Epithelial cell of esophagus (primary cell): ENCODE results near the gene SON.
A peak's percentile ranks its signal among the peaks of the same experiment; 100 is the strongest.
"Not testable (repeated sequence)": the region's sequence is repeated elsewhere in the genome, so short reads cannot be mapped to it uniquely, and the experiment has no call there.

Source experiments
- DNase-seq: peaks from one replicate; pipeline ENCODE4 v3.0.0; 2010; ENCODE audit warnings: low read depth
- H3K4me3 ChIP-seq: 2 replicates; pipeline ENCODE4 v1.5.1; 2011; ENCODE audit warnings: mild to moderate bottlenecking, low read length, control low read depth
- TF ChIP-seq, protein P1 (sequence below): IDR thresholded peaks from 2 replicates; pipeline ENCODE4 v1.5.1; 2011; ENCODE audit warnings: low read depth, mild to moderate bottlenecking, low read length, control low read depth, inconsistent platforms; ENCODE audit not compliant: insufficient read depth; ENCODE audit errors: missing control alignments

Gene SON

DNA sequence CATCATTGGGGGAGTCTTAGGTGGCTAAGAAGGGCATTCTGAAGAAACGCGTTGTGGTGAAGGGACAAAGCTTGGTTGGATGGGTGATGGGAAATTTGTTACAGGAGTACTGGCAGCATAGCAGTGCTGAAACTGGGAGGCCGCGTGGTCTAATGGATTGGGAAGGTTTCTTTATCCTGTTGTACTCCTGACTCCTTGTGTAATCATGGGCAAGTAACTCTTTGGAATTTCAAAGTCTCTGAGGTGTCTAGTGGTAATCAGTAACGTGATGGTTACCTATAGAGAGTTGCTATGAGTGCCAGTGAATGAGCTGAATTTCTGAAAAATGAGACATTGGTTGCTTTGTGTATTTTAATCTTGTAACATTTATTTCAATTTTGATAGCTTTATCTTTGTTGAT is 27.2 kb downstream of the SON start:
- TF ChIP-seq, protein P1, sequence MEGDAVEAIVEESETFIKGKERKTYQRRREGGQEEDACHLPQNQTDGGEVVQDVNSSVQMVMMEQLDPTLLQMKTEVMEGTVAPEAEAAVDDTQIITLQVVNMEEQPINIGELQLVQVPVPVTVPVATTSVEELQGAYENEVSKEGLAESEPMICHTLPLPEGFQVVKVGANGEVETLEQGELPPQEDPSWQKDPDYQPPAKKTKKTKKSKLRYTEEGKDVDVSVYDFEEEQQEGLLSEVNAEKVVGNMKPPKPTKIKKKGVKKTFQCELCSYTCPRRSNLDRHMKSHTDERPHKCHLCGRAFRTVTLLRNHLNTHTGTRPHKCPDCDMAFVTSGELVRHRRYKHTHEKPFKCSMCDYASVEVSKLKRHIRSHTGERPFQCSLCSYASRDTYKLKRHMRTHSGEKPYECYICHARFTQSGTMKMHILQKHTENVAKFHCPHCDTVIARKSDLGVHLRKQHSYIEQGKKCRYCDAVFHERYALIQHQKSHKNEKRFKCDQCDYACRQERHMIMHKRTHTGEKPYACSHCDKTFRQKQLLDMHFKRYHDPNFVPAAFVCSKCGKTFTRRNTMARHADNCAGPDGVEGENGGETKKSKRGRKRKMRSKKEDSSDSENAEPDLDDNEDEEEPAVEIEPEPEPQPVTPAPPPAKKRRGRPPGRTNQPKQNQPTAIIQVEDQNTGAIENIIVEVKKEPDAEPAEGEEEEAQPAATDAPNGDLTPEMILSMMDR = no peak
- no peak for DNase-seq
- H3K4me3 ChIP-seq = no peak overlapping the region

DNA sequence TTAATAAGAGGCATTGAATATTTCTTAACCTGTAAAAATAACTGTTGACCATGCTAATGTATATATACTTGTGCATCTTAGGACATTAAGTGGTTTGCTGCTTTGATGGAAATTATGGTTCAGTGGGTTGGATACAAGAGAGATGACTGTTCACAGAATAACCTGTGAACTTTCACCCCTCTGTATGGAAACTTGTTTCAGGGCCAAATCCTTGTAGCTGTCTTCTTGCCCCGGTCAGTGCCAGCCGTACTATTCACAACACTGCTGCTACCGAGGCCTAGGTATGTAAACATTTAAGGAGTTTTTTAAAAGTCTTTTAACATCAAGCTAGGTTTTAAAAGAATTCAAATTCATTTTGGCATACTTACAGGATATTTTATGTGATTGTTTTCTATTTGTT is 29.5 kb downstream of the SON start:
- TF ChIP-seq, protein P1 = no peak
- no peak for DNase-seq
- no peak overlapping the region for H3K4me3 ChIP-seq

DNA sequence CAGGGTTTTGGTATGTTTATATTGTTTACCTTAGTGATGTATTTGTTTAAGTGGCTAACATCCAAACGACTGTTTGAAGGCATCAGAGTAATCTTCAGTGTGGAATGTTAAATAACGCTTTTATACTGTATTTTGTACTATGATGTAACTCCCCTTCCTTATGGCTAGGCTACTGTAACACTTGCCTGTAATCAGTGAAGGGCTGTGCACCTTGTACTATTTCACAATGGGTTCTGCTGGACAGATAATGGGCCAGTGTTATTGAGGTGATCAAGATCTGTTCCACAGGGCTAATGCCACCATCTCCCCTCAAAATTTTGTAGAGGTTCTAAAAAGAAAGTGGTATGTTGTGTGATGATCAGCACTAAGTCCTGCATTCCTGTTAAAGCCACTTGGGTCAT is 33.9 kb downstream of the SON start:
- DNase-seq, H3K4me3 ChIP-seq: not testable (repeated sequence)

DNA sequence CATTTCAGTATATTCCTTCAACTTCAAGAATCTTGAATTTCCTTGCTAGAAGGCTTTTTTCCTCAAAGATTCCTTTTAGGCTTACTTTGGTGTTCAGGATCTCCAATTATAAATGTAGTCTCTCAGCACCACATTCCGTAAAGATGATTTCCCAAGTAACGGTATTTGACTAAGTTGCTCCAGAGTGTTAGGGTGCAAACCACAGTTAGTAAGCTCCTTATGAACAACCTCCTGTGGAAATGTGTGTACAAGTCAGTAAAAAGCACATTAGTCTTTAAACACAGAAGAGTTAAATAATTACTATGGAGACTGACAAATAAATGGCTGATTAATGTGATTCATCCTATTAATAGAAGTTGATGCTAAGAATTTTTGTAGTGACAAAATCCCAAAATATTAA is 35.4 kb downstream of the SON start:
- no peak for DNase-seq
- no peak overlapping the region for H3K4me3 ChIP-seq
- TF ChIP-seq, protein P1 = no peak

DNA sequence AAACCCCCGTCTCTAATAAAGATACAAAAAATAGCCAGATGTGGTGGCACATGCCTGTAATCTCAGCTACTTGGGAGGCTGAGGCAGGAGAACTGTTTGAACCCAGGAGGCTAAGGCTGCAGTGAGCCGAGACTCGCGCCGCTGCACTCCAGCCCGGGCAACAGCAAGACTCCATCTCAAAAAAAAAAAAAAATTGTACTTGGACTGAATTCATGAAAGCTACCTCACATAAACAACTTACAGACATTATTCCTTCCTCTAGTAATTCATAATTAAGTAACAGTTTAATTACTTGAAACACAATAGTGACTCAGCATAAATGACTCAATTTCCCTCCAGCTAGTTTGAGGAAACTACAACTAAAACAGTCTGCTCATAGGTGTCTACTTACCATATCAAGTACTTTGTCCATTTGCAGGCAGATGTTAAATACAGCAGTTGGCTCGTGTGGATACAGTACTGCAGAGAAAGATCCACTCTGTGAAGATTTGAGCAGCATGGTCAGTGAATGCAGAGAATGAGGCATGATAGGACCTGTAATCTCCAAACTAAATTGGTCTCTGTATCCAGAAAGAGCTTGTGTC is 36.2 kb downstream of the SON start:
- no peak overlapping the region for H3K4me3 ChIP-seq
- TF ChIP-seq, protein P1 = no peak
- DNase-seq = peak; percentile 82

DNA sequence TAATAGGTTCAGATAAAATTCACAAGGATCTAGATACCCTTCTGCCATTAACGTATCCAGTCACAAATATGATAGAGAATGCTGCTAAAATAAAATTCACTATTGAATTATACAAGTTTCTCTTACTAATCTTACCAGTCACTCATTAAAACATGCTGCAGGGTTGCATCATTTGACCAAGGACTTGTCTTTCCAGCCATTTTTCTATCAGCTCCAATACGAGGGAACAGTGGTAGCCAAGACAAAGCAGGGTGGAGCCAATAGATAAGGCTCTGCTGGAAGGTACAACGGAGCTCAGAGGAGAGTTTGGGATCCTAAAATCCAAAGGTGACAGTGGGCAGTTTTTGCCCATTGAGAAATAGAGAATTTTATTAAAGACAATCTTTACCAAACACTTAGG is 41.6 kb downstream of the SON start:
- H3K4me3 ChIP-seq = no peak overlapping the region
- TF ChIP-seq, protein P1 = no peak
- DNase-seq = no peak

DNA sequence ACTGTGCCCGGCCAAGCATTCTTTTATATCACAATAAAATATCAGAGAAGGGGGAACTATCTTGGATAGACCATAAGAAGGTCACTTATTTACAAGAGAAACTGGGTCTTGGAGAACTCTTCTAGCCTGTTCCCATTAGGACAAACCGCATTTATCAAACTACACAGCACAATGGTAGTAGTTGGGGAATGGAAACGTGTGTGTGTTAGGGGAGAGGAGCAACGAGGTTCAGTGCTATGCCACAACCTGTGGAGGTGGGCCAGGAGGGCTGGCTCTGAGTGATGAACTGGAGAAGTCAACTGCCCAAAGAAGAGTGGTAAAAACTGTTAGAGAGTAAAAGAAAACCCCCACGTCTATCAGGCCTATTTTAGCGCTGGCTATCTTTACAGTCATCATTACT is 44.1 kb downstream of the SON start:
- TF ChIP-seq, protein P1 = no peak
- no peak for DNase-seq
- H3K4me3 ChIP-seq = no peak overlapping the region
